NCI-H226 (cell line): Measurements from ENCODE around the gene C19orf85.
"Not testable (repeated sequence)": the region's sequence is repeated elsewhere in the genome, so short reads cannot be mapped to it uniquely, and the experiment has no call there.

Source experiments
- DNase-seq: peaks from one replicate; pipeline ENCODE4 v3.0.0-alpha.2; 2015

C19orf85 gene

DNA sequence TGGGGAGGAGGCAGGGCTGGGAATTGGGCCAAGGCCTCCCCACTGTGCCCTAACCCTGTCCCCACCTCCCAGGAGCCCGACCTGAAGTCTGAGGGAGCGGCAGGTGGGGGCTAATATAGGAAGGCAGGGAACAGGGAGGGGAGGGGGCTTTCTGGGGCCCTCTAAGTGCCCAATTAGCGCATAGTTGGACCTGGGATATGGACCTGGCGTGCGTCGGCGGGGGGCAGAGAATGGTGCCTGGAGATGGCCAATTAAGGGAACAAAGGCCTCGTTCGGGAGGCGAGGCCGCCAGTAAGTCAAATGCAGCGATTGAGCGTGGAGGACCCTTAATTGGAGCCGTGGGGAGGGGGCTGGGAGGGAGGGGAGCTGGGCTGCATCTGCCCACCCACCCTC, at the start of gene C19orf85:
C19orf85 (minus strand) TSS at position 90 of the 393 bp plus-strand sequence. CDS start 197 bp downstream, outside the sequence.
- DNase-seq = no peak

DNA sequence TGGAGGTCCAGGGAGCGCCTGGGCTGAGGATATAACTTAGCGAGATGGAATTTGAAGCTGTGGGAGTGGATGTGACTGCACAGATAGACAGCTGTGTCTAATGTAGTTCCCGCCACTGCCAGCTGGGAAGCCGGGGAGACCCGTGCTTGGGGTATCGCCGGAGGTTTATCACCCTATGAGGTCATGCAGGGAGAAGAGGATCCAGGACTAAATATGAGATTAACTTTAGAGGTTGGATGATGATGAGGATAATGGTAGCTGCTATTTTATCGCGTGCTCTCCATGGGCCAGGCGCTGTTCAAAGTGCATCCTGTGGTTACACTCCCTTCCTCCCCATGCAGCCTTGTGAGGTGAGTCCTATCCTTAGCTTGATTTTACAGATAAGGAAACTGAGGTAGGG, 43.6 kb upstream of the C19orf85 start:
- peak; percentile 100 for DNase-seq

DNA sequence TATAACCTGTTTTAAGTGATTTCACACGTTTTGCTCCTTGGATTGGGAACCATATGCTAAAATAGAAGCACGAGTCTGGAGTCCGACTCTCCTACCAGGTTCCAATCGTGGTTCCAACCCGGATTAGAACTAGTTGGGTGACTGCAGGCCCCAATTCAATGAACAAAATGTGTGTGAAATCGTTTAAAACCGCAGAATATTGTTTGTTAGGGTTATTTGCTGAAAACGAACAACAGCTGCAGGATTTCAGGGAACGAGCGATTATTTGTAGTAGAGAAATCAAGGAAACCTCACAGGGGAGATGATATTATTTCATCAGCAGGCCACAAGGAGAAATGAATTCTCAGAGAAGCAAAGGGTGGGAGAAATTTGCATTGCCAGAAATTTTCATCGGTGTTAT, 40.4 kb upstream of the C19orf85 start:
- no peak for DNase-seq

DNA sequence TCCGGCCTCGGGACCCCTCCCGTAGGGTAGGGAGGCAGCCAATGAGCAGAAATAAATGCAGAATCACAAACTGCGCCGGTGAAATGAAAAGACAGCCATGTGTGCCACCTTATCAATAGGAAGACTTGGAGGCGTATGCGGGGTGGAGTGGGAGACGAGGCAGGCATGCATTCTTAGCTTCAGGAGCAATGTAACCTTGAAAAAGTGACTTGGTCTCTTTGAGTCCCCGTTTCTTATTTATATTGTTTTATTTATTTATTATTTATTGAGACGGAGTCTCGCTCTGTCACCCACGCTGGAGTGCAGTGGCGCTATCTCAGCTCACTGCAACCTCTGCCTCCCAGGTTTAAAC, 39.7 kb upstream of the C19orf85 start:
- no peak for DNase-seq

DNA sequence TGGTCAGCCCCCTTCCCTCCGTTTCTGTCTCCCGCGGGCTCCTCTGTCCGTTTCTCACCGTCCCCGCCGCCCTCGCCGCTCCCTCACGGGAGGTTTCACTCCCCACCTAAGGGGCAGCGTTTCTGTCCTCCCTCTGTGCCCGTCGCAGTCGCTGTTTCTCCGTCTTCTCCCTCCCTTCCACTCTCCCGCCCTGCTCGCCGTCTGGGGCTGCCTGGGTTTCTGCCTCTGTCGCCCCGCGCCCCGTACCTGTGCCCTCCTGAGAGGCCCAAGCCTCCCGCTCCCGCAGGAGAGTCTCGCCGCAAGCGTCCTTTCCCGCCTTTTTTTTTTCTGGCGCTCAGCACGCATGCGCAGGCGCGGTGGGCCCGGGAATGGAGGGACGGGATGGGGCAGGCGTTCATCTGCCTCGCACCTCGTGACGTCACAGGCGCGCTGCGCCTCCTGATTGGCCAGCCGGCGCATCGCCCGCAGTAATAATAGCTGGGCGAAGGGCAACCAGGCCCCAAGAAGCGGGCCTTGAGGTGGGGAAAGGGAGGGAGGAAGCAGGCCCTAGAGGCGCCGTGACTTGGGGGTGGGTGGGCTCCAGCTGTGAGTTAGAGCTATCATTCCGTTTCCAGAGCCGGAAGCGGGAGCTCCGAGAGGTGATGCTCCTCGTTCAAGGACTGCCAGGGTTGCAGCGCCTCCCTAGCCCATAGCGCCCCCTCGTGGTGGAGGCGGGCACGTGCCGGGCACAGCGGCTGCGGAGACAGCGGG, 39.1 kb upstream of the C19orf85 start:
- DNase-seq = peak; percentile 89

DNA sequence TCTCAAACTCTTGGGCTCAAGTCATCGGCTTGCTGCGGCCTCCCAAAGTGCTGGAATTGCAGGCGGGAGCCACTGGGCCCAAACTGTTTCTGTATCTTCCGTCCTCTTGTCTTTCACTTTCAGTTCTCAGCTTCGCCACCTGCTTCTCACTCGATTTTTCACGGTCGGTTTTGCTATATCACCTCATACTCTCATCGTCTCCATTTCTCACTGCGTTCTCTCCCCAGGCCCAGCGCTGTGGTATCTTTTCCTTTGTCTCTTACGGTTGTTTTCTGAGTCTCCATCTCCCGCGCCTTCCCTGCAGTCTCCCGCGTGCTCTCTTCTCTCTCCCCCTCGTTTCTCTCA, 38.6 kb upstream of the C19orf85 start:
- DNase-seq = no peak

DNA sequence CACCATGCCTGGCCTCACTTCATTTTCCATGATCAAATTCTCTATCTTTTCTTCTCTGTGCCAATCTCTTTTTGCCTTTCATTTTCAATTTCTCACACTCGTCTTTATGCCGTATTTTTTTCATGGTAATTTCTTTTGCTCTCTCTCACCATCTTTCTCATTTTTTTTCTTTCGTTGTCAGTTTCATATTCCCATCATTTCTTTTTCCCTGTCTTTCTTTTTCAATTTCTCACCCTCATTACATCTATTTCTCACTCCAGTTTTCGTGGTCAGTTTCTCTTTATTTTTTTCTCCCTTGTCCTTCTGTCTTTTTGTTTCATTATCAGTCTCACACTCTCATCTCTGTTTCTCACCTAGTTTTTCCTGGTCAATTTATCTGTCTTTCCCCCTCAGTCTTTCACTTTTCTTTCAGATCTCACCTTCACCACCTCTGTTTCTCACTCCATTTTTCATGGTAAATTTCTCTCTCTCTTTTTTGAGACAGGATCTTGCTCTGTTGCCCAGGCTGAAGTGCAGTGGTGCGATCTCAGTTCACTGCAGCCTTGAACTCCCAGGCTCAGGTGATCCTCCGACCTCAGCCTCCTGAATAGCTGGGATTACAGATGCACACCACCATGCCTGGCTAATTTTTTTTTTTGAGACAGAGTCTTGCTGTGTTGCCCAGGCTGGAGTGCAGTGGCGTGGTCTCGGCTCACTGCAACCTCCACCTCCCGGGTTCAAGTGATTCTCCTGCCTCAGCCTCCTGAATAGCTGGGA, 37.8 kb upstream of the C19orf85 start:
- DNase-seq = no peak

DNA sequence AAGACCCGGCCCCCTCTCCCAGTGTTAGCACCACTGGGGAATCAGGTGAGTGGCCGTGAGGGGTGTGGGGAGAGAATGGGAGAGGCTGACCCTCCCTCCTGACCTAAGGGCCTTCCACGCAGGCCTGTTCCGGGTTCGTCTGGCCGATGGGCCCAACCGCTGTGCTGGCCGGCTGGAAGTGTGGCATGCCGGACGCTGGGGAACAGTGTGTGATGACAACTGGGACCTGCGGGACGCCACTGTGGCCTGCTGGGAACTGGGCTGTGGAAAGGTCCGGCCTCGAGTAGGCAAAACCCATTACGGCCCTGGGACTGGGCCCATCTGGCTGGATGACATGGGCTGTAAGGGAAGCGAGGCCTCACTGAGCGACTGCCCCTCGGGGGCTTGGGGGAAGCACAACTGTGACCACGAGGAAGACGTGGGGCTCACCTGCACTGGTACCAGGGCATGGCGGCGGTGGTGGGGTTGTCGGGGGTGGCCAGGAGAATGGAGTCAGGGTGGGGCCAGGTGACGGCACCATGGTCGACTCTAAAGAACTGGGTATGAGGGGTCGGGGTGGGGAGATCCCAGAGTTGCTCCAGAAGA, 35.9 kb upstream of the C19orf85 start:
- peak; percentile 1 for DNase-seq

DNA sequence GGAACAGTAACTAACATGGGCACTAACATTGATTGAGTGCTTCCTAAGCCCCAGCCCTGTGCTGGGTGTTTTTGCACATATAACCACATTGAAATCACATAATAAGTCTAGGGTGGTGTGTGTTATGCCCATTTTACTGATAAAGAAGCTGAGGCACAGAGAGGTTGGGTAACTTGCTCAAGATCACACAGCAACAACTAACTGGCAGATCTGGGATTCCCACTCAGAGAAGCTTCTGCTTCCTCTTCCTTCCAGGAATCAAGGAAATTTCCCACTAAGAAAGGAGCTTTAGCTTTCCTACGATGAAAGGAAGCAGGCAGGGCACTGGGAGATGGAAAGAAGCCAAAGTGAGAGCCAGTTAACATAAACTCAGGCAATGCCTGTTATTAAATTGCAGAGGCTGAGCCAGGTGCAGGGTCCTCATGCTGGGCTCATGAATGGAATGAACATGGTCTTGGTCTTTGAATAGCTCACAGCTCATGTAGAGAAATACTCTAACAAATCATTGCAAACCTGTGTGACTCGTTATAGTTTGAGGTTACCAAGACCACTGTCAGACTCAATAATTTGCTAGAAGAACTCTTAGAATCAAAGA, 33.8 kb upstream of the C19orf85 start:
- DNase-seq = no peak

DNA sequence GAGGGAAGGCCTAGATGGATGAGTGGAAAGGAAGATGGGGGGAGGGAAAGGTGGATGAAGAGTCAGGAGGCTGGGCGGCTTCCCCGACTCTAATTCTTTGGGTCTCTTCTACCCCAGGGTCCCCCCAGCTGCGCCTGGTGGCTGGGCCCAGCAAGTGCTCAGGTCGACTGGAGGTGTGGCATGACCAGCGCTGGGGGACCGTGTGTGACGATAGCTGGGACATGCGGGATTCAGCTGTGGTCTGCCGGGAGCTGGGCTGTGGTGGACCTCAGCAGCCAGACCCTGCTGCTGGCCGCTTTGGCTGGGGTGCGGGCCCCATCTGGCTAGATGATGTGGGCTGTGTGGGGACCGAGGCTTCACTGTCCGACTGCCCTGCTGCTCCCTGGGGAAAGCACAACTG, 33.2 kb upstream of the C19orf85 start:
- DNase-seq = no peak

DNA sequence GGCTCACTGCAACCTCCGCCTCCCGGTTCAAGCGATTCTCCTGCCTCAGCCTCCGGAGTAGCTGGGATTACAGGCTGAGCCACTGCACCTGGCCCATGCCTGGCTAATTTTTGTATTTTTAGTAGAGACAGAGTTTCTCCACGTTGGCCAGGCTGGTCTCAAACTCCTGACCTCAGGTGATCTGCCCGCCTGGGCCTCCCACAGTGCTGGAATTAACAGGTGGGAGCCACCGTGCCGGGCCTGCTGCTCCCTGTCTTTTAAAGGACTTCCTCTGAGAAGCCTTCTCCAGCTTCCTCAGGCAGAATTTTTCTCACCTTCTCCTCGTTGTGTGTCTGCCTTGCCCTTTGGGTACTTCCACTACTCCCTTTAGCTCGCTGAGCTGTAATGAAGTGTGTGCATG, 32.3 kb upstream of the C19orf85 start:
- not testable (repeated sequence) for DNase-seq

DNA sequence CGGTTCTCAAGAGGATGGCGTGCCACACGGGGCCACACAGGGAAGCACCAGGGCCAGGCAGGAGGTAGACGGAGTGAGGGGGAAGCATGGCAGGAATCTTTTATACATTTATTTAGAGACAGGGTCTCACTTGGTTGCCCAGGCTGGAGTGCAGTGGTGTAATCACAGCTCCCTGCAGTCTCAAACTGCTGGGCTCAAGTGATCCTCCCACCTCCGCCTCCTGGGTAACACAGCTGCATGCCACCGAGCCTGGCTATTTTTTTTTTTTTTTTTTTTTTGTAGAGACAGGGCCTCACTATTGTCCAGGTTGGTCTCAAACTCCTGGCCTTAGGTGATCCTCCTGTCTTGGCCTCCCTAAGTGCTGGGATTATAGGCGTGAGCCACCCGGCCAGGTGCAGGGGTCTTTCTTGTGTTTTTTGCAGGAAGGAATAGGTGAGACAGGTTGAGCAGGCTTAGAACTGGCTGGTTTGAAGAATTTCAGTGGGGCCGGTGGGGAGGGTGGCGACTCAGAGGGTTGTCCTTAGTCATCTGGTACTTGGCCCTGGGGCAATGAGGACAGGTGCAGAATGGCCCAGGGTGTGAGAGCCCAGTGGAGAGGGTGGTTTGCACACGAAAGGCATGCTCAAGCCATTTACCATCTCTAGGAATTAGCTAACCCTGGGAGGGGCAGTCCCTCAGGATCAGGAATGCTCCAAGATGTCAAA, 31.2 kb upstream of the C19orf85 start:
- no peak for DNase-seq

DNA sequence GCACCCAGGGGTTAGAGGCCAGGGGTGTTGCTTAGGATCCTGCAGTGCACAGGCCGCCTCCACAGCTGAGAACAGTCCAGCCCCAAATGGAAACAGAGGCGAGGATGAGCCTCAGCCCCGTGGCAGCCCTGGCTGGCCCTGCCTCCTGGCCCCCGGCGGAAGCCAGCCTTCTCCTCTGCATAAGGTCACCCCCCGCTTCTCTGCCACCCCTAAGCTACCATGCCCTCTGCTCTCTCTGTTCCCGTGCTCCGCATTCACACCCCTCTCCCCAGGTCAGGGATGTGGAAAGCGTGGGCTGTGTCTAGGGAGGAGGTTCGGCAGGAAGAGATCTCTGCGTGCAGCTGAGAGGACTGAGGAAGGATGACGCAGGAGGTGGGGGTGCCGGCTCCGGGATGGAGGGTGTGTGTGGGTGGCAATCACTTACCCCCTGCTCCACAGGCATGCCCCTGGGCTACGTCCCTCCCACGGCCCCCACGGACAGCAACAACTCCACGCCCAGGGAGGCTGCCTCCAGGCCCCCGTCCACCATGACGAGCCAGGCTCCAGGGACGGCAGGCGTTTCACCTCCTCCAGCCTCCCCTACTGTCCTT, 29.7 kb upstream of the C19orf85 start:
- peak; percentile 100 for DNase-seq

DNA sequence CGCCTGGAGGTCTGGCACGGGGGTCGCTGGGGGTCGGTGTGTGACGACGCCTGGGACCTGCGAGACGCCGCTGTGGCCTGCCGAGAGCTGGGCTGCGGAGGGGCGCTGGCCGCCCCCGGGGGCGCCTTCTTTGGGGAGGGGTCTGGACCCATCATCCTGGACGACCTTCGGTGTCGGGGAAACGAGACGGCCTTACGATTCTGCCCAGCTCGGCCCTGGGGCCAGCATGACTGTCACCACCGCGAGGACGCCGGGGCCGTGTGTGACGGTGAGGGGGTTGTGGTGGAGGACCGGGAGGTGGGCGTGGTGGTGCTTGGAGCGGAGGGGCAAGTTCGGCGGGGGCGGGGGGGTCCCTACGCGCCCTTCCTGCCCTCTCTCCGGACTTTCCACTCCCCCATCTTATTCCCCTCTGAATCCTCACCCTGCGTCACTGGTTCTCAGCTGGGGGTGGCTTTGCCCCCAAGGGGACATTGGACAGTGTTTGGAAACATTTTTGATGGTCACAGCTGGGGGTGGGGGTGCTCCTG, 29.2 kb upstream of the C19orf85 start:
- DNase-seq = no peak

DNA sequence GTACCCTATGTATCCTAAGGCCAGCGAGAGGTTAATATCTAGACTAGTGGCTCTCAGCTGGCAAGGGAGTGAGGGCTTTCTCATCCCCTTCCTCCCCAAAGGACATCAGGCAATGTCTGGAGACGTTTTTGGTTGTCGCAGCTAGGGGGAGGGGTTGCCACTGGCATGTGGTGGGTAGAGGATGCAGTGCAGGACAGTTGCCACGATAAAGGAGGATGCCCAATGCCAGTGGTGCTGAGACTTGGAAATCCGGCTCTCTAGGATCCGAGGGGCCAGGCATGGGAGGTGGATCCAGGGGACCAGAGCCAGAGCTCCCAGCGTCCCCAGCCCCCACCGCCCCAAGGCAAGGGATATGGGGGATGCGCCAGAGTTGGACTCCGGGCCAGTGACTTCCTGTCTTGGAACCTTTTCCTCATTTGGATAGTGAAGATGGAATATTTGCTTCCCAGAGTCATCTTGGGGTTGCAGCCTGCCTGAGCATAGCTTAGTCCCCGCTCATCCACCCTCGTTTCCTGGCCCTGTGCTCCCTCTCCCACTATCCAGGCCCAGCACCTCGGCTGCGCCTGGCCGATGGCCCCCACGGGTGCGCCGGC, 28.6 kb upstream of the C19orf85 start:
- peak; percentile 66 for DNase-seq

DNA sequence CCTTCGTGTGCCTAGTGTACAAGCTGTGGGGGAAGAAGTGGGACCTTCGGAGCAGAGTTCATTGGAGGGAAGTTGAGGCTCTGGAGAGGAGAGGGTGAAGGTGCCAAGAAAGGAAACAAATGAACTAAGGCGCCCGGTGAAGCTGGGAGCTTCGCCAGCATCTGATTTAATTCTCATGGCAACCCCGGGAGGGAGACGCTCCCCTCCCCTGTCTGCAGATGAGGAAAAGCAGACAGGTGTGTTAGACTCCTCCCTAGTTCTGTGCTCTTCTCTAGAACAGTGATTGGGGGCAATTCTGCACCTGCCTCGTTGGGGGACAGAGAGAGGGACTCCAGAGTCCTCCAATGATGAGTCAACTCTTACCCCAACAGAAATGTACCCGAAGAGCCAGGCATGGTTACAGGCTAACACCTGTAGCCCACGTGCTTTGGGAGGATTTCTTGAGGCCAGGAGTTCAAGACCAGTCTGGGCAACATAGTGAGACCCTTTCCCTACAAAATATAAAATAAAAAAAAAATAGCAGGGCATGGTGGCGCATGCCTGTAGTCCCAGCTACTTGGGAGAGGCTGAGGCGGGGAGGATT, 27.9 kb upstream of the C19orf85 start:
- peak; percentile 53 for DNase-seq

DNA sequence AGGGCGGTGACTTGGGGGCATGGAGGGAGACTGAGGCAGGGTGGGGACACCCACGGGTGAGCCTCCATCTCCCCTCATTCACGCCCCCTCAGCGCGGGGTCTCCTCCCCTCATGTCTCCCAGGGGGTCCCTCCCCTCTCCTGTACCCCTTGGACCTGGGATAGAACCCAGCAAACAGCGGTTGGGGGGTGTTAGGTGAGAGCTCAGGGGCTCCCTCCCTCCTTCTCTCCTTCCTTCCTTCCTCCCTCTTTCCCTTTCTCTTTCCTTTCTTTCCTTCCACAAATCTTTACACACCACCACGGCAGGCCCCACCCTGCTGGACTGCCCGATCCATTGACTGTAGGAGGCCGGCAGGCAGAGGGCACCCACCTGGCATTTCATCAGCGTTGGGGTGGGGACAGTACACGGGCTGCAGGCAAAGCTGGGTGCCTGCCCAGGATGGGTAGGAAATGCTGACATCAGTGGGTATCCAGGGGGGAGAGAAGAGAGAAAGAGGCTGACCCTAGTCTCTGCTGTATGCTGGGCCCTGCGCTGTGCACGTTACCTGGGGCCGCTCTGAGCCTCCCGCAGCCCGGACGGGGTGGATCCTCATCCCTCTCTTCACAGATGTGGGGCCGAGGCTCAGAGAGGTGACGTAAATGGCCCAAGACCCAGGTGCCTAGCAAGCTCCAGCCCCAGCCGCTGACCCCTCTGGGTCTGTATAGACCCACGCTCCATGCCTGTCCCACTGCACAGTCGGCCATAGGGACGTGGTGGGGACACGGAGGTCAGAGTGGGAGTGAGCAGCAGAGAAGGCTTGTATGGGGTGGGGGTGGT, 27.2 kb upstream of the C19orf85 start:
- peak; percentile 70 for DNase-seq

DNA sequence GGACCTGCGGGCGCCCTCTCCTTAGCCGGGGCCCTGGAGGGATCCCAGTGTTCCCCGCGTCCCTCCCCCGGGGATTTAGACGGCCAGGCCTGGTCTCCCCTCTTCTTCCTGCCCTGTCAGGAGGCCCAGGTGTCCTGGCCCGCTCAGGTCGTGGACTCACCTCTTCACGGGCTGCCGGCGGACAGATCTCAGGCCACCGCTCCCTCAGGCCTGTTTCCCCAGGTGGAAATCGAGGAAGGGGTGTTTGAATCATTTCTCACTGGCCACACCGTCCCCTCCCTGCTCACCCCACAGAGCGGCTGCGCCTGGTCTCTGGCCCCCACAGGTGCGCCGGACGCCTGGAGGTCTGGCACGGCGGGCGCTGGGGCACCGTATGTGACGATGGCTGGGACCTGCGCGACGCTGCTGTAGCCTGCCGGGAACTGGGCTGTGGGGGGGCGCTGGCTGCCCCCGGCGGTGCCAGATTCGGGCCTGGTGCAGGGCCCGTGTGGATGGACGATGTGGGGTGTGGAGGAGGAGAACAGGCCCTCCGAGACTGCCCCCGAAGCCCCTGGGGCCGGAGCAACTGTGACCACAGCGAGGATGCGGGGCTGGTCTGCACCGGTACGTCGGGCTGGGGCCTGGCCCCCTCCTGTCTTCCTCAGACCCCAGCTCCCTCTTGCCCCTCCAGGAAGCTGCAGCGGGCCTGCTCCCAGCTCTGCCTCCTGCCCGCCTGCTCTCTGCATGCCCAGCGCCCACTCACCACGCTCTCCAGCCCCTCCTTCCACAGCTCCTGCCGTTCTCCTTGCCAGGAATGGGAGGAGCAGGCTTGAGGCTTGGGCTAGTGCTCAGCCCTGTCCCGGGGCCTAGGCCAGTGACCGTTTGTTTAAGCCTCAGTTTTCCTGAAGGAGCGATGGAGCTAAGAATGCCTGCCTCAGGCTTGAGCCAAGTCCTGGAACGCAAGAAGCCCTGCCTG, 26.2 kb upstream of the C19orf85 start:
- DNase-seq = peak; percentile 47

DNA sequence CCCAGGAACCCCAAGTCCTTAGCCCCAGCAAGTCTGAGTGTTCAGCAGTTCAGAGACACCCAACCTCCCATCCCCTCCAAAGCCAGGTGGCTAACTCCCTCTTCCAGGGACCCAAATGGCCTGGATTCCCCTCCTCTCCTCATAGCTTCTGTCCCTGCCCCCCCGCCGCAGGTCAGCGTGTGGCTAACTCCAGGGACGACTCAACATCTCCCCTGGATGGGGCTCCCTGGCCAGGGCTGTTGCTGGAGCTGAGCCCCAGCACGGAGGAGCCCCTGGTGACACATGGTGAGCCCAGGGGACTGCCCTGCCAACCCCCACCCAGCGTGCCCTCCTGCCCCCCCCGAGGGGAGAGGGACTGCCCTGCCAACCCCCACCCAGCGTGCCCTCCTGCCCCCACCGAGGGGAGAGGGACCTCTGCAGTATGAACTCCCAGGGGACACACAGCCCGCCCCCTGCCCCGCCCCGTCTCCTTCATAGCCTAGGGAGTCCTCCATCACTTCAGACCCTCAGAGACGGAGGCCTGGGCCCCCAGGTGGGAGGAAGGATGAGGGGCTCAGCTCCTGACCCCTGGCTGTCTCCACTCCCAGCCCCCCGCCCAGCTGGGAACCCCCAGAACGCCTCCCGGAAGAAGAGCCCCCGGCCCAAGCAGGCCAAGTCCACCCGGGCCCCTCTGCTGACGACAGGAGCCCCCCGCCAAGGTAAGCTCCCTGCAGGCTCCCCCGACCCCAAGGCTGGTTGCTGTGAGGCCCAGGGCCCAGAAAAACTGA, 25.3 kb upstream of the C19orf85 start:
- no peak for DNase-seq
